Fibroblast of the conjunctiva (primary cell): ENCODE results near the gene DAPP1.
"Not testable (repeated sequence)": the region's sequence is repeated elsewhere in the genome, so short reads cannot be mapped to it uniquely, and the experiment has no call there.

Experiments used
- DNase-seq: peaks from one replicate; pipeline ENCODE4 v3.0.0-alpha.2; 2010; ENCODE audit warnings: low read depth

The DAPP1 gene, protein sequence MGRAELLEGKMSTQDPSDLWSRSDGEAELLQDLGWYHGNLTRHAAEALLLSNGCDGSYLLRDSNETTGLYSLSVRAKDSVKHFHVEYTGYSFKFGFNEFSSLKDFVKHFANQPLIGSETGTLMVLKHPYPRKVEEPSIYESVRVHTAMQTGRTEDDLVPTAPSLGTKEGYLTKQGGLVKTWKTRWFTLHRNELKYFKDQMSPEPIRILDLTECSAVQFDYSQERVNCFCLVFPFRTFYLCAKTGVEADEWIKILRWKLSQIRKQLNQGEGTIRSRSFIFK

DNA sequence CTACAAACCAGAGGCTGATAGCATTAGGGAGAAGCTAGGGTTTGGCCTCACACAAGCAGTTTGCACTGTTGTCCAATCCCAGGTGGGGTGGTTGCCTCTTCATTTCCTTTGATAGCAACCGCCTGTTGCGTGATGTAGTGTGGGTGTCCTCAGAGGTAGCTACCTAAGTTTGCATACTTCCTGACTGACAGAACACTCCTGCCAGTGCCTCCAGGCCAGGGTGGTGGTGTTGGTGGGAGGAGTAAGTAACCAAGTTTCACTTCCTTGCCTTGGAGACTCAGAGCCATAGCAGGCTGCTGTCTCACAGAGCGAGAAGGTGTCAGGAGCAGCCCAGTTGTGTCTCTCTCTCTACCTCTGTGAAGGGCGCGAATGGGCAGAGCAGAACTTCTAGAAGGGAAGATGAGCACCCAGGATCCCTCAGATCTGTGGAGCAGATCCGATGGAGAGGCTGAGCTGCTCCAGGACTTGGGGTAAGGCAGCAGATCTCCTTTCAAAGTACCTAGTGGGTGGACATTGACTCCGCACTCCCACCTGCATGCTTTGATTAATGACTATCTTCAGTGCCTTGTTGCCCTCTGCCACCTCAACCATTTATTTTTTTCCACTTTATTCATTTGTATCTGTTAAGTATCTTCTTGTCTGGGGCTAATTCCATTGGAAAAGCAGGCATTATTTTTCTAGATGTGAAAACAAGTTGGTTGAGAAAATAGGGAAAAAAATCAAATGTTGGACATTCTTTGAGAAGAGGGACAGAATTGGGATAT, at the start of gene DAPP1:
Gene DAPP1 (plus strand): TSS at position 283 of the 764 bp plus-strand sequence. CDS start 87 bp downstream, at position 370.
- DNase-seq: no peak

DNA sequence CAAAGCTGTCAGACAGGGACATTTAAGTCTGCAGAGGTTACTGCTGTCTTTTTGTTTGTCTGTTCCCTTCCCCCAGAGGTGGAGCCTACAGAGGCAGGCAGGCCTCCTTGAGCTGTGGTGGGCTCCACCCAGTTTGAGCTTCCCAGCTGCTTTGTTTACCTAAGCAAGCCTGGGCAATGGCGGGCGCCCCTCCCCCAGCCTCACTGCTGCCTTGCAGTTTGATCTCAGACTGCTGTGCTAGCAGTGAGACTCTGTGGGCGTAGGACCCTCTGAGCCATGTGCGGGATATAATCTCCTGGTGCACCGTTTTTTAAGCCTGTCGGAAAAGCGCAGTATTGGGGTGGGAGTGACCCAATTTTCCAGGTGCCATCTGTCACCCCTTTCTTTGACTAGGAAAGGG, 45.8 kb upstream of the DAPP1 start:
- DNase-seq: not testable (repeated sequence)

DNA sequence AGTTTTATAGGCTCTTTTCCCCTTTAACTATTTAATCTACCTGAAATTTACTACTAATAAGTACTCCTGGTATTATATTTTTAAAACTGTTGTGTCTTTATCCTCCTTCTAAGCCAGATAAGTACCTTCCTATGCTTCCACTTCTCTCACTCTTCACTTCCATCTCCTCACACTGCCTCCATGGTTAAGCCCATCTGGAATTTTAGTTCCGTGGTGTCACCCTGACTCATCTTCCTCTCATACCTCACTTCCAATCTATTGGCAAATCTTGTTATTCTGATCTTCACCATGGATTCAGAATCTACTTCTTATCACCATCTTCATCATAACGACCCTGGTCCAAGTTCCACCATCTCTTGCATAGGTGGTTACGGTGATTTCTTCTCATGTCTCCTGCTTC, 32.7 kb upstream of the DAPP1 start:
- no peak for DNase-seq

DNA sequence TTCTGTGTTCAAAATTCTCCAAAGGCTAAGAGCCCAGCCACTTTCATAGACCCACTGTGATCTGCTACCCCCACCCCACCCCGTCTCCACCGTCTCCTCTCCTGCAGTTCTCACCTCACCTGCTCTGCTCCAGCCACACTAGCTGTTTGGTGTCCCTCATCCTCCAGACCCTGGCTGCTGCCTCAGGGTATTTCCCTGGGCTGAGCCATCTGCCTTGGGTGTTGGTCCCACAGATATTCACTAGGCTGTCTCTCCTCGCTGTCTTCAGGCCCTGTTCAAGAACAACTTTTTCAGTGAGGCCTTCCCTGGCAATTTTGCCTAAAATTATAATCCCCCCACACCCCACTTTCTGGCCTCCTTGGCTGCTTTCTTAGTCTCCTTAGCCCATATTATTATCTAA, 31.8 kb upstream of the DAPP1 start:
- no peak for DNase-seq

DNA sequence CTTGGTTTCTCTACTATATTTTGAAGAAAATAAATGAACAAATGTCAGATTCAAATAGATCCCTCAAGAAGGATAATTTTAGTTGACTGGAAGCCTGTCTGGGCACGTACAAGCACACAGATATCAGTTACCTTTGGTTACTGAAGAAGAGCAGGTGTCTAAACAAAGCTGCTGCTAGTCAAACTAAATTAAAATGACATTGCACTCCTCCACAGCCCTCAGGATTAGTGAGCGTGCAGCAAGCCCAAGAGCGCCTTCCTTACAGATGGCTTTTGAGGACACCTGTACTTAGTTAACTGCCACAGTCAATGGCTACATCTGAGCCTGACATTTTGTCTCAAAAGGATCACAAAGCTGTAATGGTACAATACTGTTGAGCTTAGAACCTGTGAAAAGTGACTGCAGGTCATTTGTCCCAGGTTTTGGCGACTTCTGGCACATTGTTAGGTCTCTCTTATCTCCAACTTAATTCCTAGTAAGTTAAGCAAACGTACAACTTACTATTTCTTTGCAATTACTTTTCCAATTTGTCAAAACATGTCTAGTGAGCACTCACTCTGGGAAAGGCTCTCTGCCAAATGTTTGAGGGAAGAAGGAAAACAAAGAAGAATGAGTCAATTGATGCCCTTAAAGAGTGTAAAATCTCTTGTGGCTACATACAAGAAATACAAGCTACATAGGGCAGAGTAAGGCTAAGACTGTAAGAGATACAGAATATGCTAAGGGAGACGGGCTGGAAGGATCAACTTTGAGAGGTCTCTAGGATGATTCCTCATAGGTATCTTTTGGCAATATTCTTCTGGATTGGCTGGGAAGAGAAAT, 25.6 kb upstream of the DAPP1 start:
- no peak for DNase-seq

DNA sequence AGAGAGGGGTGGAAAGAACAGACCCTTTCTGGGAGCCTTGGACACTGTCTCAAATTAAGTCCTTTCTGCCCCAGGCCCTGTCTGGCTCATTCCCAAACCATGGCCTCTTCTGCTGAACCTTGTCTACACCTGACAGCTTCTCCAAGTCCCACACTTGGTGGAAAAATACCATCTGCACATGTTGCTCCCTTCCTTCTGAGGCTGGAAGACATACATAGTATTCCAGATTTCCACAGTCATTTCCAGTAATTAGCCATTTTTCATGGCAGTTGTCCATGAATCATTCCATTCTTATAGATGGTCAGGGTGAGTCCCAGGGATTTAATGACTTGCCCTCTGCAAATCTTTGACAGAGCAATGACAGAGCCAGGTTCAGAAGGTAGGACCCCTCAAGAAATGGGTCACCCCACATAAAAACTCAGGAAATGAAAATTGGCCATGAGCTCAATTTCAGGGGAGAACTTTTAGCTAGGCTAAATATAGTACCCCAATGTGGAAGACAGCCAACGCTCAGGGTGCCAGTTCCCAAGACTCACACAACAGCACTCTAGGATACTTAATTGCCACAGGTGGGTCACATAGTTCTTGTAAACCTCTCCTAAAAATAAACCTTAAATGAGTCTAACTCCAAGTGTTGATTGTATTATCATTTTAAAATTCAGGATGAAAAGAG, 16.2 kb upstream of the DAPP1 start:
- DNase-seq: no peak

DNA sequence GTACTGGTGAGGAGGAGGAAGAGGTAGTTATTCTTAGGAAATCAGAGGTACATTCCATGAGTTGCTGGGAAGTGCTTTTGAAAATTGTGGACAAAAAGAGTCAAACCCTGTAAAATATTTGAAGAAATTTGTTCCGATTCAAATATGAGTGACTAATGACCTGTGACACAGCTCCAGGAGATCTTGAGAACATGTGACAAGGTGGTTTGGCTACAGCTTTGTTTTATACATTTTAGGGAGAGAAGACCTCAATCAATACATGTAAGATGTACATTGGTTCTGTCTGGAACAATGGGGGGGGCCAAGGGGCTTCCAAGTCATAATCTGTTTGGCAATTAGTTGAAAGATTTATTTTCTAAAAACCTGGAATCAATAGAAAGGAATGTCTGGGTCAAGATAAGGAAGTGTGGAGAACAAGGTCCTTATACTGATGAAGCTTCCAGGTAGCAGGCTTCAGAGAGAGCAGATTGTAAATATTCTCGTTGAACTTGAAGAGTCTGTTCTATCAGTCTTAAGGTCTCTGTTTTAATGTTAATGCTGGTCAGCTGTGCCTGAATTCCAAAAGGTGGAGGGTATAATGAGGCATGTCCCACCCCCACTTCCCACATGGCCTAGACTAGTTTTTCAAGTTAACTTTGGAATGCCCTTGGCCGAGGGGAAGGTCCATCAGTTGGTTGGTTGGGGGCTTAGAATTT, 15.5 kb upstream of the DAPP1 start:
- DNase-seq: no peak

DNA sequence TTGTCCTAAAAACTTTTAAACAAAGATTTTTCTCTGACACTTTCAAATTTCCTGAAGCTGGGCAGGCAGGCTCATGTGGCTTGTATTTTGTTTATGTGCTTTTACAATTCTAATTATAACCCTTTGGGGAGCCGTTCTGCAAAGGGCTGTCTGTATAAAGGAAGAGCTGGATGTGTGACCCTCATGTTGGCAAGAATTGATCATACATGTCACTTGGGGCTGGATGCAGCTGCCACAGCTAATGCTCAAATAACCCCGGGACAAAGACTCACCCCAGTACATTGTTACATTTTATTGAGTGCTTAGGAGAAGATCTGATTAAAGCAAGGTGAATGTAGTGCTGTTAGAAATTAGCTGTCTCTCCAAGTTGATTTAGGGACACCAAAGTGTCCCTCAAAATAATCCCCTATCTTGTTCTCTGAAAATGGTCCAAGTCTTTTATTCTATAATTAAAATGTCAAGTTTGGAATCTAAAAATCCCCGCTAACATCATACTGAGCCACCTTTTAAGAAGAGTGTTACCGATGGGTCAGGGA, 13.0 kb upstream of the DAPP1 start:
- DNase-seq: no peak

DNA sequence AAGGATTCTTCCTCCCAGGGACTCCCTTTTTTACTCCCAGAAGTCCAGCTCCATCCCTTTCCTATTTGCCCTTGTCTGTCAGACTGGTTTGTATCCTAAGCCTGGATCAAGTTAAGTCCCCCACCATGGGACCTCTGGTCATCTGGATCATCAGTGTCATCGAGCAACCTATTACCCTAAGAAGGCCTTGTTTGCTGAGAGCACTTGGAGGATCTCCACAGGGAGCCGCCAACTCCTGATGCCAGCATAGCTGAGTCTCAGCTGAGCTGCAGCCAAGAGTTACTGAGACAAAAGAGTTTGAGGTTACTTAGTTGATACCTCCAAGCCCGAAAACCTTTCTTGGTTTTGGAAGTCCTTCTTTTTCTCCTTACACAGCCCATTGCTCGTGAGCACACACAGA, 10.1 kb upstream of the DAPP1 start:
- no peak for DNase-seq

DNA sequence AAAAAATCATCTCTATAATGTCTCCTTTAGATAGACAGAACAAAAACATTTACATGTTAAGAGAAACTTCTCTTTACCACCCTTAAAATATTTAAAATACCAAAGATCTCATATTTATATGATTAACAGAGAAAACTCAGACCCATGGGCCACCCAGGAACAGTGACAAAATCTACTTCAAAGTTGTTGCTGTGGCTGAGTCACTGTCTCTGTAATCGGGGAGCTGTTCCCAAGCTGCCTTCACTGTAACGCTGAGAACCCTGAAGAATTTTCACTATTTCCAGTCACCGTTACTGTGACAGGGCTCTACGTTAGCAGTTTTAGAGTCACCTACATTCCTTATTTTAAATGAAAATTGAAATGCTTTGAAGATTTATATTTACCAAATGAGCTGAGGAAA, 9.0 kb upstream of the DAPP1 start:
- no peak for DNase-seq

DNA sequence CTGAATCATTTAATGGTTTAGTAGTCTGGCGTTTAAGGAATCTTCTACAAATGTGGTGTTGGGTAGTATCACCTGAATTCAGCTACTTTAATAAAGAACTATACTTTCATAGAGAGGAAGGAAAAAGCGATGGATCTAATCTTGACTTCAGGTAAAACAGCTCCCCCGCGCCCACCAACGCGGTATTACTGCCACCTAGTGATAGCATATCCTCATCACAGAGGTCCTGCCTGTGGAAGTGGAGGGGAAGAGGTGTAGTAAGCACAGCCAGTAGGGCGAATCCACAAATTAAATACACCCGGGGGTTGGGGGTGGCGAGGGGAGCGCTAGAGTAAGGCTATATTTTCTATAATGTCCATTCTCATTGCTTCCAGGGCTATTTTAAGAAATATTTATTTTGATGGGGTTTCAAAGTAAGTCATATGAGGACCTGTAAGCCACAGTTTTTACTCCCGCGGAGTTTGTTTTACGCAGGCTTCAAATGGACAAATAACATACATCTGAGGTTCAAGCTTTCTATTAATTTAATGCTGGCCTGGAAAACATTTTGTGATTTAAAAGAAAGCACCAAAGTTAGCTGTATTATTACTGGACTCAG, 8.3 kb upstream of the DAPP1 start:
- DNase-seq: peak; percentile 17

DNA sequence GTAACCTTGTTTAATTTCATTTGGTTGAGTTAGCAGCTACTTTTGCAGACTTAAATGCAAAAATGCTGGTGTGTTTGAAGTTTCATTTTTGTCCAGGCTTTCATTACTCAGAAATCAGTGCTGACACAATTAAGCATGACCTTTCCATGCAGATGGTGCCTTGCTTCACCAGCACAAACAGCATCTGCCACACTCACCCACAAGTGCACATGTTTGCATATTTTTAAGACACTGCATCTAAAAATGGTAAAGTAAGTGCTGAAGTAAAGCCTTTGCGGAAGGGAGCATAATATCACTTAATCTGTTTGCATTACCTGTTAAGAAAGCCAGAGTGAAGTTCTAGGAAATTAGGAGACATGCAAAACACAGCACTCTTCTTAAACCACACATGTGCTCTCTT, 7.3 kb upstream of the DAPP1 start:
- DNase-seq: no peak

DNA sequence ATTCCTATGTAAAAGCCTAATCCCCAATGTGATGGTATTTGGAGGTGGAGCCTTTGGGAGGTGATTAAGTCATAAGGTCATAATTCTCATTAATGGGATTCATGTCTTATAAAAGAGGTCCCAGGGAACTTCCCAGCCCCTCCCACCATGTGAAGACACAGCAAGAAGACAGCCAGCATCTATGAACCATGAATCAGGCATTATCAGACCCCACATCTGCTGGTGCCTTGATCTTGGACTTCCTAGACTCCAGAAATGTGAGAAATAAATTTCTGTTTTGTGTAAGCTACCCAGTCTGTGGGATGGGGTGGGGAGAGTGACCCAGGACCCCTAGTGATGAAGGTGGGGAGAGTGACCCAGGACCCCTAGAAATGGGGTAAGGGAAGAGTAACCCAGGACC, 6.1 kb upstream of the DAPP1 start:
- no peak for DNase-seq

DNA sequence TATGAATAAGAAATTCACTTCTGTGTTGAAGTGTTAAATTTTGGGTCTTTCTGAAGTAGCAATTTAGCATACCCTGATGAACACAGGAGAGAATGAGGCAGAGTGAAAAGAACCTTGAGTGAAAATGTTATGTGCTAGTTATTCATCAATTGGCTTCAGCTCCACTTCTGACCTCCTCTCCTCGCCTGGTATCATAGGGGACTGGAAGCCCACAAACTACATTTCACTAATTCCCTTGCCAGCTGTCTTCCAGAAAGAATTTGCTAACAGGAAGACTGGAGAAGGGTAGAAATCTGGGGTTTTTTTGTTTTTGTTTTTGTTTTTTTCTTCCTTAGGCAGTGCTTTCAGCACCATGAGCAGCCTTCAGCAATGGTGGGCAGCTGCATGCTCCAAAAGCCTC, 5.5 kb upstream of the DAPP1 start:
- no peak for DNase-seq

DNA sequence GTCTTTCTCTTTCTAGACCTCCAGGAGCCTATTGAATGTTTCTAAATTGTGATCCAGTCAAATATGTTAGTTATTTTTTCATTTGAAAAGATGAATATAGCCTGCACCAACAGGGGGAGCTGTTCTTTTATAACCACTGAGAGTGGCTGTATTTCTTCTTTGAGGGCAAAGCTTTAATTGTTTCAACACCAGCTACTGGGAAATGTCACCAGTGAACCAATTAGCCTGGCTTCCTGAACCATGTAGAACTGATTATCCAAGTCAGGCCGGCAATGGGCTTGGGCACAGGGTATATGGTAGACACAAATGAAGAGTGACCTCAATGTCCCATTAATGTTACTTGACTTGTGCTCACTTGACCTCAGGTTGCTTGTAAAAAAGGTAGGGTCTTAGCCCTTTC, 4.8 kb upstream of the DAPP1 start:
- DNase-seq: no peak

DNA sequence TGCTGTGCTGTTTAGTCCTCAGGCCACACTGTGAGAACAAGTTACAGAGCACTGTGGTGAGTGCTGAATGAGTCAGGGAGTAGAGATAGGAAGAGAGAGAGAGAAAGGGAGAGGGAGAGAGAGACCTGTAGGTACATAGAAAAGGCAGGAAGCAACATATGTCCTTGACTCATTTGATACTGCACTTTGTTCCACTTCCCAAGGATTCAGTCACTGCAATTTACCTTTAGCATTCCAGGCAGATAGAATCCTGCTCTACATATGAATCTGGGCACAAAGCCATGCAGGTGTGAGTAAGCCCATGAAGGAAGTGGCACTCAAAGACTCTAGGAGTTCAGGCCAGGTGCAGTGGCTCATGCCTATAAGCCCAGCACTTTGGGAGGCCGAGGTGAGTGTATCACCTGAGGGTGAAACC, 1.0 kb upstream of the DAPP1 start:
- DNase-seq: no peak

DNA sequence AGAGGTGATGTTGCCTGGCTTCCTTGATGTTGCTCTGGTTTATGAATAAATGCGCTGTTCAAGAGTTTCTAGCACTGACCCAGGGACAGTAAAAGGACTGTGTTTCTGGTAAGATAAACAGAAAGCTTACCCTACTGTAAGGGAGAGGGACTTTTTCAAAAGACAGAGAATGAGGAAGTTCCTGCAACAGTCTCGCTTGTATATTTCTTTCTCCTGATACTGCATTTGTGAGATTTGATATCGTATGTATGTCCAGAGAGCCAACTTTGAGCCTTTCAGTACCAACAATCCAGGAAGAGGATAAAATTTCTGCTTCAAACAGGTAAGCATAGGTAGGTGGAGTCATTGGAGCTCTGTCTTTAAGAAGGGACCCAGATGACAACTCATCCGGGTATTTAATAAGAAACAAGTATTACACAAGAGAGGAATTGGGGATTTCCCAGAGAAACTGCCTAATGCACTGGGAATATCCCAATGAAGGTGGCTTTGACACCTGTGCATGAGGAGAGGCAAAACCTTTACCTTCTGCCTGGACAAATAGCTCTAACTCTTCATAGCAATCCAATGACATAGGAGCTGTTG, 773 bp downstream of the DAPP1 start:
- no peak for DNase-seq

DNA sequence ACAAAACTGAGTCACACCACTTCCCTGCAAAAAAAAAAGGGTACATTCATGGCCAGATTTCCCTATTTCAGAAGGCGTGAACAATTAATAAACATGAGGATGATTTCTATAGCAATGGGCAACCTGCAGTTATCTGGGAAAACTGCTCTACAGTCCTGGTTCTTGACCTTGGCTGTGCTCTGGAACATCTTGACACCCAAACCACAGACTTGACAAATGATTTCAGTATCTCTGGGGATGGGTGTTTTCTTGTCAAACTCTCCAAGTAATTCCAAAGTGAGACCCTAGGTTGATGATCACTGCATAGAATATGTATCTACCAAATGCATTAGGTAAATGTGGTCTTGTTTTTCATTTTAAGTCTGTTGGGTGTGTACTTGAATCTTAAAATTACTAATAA, 2.0 kb downstream of the DAPP1 start:
- no peak for DNase-seq

DNA sequence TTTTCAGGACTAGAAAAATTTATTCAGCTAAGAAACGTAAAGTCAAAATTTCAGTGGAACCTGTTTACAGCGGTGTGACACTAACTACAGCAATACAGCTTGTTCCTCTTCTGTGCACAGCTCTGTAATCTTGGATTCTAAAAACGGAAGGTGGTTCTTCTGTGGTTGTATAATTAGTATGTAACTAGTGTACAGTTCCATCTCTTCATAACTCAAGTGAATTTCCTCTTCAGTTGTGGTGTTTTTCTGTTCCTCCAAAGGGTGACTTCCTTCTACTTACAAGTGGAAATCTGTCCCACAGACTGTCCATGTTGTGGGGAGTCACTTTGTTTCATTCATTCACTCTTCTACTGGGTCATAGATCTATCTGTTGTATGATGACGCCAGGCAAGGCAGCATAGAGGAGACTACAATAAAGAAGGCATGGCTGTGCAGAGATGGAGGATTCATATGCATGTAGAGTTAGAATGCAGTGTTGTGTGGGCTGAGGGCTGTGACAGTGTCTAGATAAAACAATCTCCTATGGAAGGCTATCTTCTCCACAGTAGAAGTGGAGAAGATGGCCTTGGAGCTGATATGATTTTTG, 5.4 kb downstream of the DAPP1 start:
- DNase-seq: no peak

DNA sequence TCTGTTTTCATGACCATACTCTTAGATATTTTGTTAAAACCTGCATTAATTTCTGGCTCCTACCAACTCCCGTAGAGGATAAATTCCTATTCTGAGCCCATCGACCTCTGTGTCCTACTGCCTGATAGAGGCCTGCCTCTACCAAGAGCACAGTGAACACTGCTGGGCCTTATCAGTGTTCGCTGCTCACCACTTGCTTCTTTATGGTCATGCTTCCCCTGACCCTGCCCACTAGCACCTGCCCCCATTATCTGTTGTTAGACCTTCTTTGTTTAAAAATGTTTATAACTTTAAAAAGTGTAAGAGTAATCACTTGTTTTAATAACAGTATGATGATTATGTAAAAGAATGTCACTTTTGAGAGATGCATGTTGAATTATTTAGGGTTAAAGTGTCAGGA, 6.1 kb downstream of the DAPP1 start:
- no peak for DNase-seq
